ENCODE data around the gene CAMK2A.
"Not testable (repeated sequence)": the region's sequence is repeated elsewhere in the genome, so short reads cannot be mapped to it uniquely, and the experiment has no call there.

Gene CAMK2A

DNA sequence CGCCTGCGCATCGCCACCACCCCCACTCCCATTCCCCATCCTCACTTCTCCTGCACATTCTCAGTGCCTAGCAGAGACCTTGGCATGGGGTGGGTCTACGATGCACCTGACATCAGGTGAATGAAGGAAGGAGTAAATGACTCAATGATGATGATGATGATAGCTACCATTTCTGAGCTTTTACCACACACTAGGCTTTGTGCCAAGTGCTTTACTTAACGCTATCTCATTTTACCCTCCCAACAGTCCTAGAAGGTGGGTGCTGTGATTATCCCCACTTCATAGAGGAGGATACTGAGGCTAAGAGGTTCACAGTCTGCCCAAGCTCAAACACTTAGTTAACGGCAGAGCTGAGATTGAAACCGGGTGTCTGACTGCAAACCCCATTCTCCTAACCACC, 27.1 kb downstream of the CAMK2A start:
- no peak for DNase-seq (ENCODE audit: low read depth, low spot score)
- no peak overlapping the region for H3K27ac ChIP-seq

DNA sequence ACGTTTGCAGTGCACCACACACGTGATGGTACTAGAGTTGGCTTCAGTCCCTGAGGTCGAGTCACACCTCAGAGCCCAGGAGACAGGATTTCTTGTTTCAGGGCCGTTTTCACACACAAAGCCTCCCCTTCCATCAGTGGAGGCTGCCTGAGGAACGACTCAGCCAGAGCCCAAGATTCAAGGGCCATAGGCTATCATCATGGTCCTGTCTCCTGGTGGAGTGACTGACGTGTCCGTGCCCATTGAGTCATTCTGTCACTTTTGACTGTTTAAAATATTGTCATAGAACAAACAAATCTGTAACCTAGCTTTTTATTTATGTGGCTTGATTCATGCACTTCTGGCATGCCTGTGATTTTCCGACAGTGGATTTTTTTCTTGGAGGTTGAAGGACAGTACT, 28.3 kb downstream of the CAMK2A start:
- no peak for DNase-seq (ENCODE audit: low read depth, low spot score)

DNA sequence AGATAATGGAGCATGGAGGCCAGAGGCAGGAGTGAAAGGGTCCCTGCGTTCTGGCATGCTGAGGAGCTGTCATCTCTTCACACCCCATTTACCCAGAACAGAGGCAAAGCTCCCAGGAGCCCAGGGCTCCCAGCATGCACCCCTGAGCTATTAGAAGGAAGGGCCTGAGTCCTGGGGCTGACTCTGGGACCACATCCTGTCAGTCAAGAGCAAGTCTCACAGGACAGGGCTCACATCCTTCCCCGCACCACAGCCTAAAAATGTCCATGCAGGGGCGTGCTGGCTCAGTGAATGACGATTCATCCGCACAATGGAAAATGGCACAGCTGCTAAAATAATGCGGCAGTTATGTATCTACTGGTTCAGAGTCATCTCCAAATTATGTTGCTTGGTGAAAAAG, 31.4 kb downstream of the CAMK2A start:
- DNase-seq (ENCODE audit: low read depth, low spot score): no peak
- H3K27ac ChIP-seq: no peak overlapping the region

More for the DNA sequence above, 28.3 kb downstream of the CAMK2A start:
- no peak overlapping the region for H3K27ac ChIP-seq

DNA sequence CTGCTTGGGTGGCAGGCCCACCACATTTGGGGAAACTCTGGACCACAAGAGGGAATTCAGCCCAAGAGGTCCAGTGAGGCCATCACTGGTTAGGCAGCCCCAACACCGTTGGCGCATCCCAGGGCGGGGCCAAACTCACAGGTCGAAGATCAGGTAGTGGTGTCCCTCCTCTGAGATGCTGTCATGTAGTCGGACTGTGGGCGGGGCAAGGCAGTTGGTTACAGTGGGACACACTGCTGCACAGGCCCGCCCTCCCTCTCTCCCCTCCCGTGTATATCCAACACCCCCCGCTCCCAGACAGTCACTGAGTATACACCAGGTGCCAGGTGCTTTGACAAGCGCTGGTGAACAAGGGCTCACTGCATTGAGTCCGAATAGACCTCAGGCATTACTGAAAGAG, 32.1 kb downstream of the CAMK2A start:
- no peak for DNase-seq (ENCODE audit: low read depth, low spot score)
- H3K27ac ChIP-seq: no peak overlapping the region

DNA sequence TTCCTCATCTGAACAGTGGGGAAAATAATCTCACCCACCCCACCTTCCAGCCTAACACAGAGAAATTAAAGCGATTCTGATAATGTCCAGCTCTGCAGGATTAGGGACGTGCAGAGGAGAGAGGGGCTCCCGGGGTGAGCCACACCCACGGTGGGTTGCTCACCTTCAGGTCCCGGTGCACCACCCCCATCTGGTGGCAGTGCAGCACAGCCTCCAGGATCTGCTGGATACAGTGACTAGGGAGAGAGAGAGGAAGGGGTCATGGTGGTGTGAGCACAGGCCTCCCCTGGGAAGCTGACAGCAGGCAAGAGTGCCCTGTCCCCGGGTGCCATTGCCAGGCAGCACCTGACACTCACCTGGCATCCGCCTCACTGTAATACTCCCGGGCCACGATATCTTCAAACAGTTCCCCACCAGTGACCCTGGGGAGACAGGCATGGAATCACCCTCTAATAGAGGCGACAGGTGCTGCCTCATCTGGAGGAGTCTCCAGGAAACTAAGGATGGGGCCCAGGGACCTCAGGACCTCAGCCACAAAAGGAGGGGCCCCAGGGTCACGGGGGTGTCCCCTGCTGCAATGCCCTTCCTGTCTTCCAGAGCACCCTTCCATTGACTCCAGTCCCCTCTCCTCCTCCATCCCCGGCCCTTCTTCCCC, 33.0 kb downstream of the CAMK2A start:
- H3K27ac ChIP-seq: no peak overlapping the region
- DNase-seq (ENCODE audit: low read depth, low spot score): no peak

DNA sequence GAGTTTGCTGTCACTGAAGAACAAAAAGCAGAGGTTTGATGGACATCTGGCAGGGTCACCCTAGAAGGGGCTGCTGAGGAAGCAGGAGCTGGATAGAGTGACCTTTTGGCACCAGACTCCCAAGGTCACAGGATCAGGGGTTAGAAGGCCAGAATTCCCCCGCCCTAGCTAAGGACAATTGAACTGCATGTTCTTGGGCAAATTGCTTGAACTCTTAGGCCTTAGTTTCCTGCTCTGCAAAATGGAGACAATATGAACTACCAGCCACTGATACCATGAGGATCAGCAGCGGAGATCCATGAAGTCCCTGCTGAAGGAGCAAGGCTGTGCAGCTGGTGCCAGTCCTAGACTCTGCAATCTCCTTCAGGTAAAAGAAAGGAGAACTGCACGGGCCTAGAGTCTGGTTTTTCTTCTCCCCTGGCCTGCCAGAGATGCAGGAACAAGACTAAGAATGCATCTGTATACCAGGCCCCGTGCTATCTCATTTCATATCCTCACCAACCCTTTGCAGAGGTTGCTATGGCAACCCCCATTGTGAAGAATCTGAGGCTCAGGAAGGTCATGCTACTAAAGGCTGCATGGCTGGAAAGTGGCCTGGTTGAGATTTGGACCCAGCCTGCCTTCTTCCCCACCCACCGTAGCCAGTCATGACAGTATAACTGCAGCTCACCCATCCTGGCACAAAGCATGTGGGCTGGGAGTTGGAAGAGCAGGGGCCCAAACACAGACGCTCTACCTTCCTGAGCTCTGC, 33.7 kb downstream of the CAMK2A start:
- no peak overlapping the region for H3K27ac ChIP-seq
- no peak for DNase-seq (ENCODE audit: low read depth, low spot score)

DNA sequence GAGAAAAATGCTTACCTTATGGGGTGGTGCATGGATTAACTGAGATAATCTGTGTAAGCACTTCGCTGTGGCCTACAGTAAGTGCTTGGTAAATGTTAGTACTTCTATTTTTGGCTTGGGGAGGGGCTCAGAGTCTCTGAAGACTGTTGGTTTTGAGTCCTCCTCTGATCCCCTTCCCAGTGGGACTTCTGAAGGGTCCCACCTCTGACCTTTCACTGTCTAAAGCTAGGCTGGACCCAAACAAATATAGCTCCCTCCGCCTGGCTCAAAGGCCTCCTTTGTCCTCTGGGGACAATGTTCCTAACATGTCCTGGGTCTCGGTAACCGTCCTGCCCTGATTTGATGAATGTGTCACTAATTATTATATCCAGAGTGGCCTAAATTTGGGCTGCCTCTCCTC, 34.8 kb downstream of the CAMK2A start:
- H3K27ac ChIP-seq: no peak overlapping the region
- DNase-seq (ENCODE audit: low read depth, low spot score): no peak

DNA sequence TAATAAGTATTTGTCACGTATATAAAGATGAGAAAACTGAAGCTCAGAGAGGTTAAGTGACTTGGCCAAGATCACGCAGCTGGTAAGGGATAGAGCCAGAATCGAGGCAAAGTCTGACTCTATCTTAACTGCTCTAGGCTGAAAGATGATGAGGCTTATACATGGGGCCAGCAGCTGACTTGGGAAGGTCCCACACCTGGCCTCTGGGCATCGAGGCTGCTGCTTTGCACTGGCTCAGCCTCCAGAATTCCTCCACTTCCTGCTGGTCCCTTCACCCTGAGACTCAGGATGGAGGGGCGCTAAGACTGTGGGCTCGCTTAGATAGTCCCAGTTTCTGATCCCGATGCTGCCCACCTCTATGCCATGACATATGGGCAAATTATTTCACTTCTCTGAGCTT, 35.2 kb downstream of the CAMK2A start:
- DNase-seq (ENCODE audit: low read depth, low spot score): no peak

DNA sequence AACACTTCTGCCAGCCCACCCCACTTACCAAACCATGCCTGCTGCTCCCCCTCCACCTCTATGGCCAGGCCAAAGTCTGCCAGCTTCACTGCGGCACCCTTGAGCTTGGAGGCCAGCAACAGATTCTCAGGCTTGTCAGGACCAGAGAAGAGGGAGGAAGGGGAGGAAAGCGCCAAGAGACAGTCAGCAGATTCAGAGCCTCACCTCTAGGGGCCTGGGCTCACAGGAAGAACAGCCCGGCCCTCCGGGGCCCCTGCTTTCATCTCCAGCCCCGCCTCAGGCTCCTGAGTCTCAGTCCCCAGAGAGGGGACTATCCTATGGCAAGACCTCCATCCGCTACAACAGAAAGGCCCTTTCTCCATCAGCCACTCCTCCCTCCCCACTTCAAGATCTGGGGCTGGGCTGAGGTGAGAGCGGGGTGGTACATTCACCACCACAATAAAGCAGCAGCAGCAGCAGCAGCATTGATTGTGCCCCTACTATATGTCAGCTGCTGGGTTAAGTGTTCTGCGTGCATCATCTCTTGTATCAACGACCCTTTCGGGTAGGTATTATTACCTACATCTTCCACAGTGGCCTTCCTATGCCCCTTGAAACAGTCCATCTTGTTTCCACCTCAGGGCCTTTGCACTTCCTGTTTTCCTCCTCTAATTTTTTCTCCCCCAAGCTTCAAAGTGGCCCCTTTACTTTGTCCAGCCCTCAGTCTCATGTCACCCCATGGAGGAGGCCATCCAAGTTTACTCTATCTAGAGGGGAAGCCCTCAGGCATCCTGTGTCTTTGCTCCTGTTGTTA, 36.0 kb downstream of the CAMK2A start:
- no peak for DNase-seq (ENCODE audit: low read depth, low spot score)
- no peak overlapping the region for H3K27ac ChIP-seq

More for the DNA sequence above, 35.2 kb downstream of the CAMK2A start:
- no peak overlapping the region for H3K27ac ChIP-seq

DNA sequence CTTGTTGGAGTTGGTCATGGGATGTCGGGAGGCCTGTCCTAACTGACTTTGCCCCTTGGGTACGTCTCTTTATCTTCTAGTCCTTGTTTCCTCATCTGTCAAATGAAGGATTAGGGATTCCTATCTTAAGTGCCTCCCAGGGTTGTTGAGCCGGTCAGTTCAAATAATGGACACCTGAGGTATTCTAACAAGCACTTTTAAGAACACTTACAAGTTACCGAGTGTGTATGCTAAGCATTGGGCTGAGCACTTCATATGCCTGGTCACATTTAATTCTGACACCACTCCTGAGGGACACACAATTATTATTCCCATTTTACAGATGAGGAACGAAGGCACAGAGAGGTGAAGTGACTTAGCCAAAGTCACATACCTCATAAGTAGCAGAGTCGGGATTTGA, 37.1 kb downstream of the CAMK2A start:
- H3K27ac ChIP-seq: no peak overlapping the region
- no peak for DNase-seq (ENCODE audit: low read depth, low spot score)

DNA sequence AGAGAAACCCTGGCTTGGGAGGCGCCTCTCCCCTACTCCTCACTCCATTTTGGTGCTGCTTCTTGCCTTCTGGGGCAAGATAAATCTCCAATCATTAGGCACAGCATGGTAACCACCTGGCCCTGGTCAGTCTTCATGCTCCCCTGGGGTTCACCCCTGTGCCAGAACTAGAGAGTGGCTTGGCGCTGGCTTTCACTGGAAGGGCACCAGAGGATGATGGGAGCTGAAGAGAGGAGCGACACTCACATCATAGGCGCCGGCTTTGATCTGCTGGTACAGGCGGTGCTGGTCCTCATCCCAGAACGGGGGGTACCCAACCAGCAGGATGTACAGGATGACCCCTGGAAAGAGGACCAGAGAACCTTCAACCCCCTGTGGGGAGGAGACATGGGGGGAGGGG, 38.1 kb downstream of the CAMK2A start:
- no peak for DNase-seq (ENCODE audit: low read depth, low spot score)
- H3K27ac ChIP-seq: no peak overlapping the region

DNA sequence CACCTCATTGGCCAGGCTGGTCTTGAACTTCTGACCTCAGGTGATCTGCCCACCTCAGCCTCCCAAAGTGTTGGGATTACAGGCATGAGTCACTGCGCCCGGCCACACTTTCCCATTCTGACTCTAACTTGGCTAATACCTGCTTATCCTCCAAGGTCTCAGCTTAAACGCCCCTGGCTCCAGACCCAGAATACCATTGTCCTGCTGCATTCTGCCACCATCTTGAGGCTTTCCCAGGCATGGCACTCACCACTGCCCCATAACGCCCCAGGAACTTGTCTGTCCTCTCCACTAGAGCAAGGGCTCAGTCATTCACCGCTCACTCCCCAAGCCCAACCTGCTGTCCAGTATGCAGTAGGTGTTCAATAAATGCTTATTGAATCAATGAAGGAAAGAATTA, 39.8 kb downstream of the CAMK2A start:
- no peak for DNase-seq (ENCODE audit: low read depth, low spot score)

DNA sequence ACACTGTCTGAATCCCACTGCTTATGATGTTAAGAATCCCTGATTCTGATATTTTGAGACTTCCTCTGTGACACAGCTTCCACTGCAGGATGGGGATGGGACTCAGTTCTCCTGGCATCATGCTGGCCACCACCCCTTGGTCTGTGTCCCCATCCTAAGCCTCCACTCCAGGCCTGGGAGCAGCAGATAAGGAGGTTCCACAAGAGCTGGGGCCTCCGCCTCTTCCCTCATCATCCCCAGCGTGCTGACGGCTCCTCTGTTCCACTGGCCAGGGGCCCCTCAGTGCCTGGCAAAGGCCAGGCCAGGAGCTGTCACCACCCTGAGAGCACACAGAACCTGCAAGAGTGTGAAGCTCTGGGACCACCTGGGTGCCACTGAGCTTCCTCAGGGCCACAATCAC, 40.6 kb downstream of the CAMK2A start:
- DNase-seq (ENCODE audit: low read depth, low spot score): no peak
- H3K27ac ChIP-seq: no peak overlapping the region

More for the DNA sequence above, 39.8 kb downstream of the CAMK2A start:
- H3K27ac ChIP-seq: no peak overlapping the region

DNA sequence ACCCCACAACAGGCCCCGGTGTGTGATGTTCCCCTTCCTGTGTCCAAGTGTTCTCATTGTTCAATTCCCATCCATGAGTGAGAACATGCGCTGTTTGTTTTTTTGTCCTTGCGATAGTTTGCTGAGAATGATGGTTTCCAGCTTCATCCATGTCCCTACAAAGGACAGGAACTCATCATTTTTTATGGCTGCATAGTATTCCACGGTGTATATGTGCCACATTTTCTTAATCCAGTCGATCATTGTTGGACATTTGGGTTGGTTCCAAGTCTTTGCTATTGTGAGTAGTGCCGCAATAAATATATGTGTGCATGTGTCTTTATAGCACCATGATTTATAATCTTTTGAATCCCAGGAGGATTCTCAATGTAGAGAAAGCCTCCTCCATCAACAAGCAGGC, 41.1 kb downstream of the CAMK2A start:
- H3K27ac ChIP-seq; DNase-seq (ENCODE audit: low read depth, low spot score): not testable (repeated sequence)

DNA sequence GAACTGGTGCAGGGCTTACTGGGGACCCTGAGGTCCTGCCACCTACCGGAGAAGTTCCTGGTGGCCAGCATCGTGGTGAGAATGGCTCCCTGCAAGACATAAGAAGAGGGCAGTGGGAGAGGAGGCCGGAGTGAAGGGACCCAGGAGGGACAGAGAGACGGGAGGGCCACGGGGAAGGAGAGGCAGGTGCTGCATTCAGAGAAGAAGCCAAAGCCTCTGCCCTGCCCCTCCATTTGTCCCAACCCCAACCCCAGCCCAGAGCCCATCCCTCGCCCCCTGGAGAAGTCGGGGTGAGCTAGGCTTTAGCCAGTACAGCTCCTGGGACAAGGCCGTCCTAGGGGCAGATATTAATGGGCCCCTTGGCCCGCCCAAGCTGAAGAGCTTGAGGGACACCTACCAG, 41.8 kb downstream of the CAMK2A start:
- no peak for DNase-seq (ENCODE audit: low read depth, low spot score)
- no peak overlapping the region for H3K27ac ChIP-seq

DNA sequence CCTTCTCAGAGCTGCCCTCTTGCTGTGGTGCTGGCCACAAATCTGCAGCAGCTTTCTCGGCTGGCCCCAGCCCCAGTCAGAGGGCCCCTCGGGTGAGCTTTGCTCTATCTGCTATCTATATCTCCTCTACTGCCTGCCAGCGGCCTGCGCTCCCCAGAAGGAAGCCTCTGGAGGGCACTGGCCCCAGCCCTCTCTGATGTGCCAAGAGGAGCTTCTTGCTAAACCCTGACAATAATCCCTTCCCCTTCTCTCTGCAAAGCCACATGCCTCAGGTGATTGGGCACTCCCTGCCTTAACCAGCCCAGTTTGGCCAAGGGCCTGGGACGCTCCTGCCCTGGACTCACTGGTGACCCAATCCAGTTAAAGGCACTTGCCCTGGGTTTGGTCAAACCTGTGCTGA, 42.7 kb downstream of the CAMK2A start:
- no peak for DNase-seq (ENCODE audit: low read depth, low spot score)
- H3K27ac ChIP-seq: no peak overlapping the region

DNA sequence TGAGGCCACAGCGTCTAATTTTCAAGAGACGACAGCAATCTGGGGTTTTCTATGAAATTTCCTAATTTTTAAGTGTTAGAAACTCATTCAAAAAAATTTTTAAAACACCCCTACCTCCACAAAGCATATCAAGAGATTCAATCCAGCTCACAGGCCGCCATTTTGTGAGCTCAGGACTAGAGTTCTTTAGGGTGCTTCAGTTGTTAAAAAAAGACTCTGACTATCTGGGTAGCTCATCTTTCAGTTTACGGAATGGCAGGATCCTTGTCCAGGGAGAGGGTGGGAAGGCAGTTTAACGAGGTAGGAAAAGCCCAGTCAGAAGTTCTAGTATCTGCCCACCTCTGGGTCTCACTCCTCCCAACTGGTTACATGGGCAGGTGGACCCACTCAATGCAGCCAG, 43.1 kb downstream of the CAMK2A start:
- no peak for DNase-seq (ENCODE audit: low read depth, low spot score)

DNA sequence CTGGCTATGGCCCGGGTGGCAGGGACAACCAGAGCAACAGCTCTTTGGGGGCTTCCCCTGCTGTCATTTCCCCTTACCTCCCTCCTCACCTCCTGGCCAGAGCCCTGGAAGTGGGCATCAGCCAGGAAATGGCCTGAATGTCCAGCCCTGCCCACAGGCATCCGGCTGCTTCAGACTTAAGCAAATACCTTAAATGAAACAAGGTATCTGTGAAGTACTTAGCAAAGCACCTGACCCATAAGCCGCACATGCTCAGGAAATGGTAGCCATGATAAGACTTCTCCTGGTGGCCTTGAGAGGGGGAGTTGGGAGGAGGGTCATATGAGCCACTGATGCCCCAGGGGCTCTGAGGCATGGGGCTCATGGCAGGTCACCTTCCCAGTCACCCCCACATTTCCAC, 43.8 kb downstream of the CAMK2A start:
- no peak for DNase-seq (ENCODE audit: low read depth, low spot score)
- H3K27ac ChIP-seq: no peak overlapping the region

More for the DNA sequence above, 43.1 kb downstream of the CAMK2A start:
- no peak overlapping the region for H3K27ac ChIP-seq

DNA sequence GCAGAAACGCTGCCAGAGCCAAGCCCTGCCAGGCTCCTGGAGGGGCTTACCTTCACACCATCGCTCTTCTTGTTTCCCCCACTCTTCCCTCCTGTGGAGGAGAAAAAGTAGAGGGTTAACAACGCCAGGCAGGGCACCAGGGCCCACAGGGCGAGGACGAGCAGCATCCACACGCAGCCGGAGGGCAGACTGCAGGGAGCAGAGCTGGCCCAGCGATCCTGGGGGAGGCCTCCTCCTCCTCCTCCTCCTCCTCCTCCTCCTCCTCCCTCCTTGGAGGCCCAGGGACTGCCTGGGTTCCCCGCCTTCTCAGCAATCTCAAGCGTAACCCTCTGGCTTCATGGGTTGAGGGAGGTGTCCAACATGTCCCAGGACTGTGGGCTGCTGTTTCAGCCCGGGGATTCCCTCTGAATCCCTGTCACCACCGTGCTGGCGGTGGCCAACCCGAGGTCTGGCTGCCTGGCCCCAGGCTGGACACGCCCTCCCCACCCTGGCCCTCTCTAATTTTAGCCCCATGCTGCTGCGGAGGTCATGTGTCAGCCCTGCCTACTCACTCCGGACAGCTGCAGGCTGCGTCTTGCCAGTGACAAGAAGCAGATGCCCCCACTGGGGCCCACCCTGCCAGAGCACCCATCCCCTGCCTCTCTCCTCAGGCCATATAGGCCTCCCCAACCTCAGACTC, 44.3 kb downstream of the CAMK2A start:
- no peak for DNase-seq (ENCODE audit: low read depth, low spot score)
- no peak overlapping the region for H3K27ac ChIP-seq

DNA sequence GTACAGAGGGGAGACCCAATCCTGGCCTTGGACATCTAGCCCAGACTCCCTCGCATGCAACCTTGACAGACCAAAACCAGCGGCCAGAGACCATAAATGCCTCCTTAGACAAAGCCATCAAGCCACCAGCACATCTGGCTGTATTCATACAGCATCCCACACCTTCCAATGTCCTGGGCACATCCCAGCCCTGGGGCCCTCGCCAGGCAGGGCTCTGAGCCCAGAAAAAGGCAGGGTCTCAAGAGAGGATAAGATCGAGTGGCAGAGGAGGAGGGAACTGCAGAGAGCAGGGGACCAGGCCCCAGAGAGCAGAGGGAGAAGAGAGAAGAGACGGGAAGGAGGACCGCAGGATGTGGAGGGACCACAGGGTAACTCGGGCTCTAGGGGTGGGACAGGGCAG, 45.4 kb downstream of the CAMK2A start:
- H3K27ac ChIP-seq: no peak overlapping the region
- no peak for DNase-seq (ENCODE audit: low read depth, low spot score)

DNA sequence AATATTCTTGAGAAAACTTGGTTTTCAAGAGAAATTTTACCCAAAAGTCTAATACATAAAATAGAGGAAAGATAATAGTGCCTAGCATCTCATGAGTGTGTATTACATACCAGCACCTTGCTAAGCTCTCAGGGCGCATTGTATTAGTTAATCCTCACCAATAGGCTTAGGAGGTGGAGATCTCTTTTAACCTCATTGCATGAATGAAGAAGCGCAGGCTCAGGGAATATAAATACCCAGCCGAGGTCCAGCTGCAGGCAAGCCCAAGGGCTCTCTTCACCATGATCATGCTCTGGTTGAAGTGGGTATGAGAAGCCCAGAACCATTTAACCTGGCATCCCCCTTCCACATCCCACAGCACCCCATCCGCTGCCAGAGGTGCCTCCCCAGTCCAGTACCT, 46.0 kb downstream of the CAMK2A start:
- DNase-seq (ENCODE audit: low read depth, low spot score): no peak
- H3K27ac ChIP-seq: no peak overlapping the region
